HG03135 (cell line): Measurements from ENCODE around the gene VPS13D.

Experiments used
- ATAC-seq: cut with Tn5 transposase; IDR thresholded peaks from one replicate; pipeline ENCODE4 v1.9.1; 2021; ENCODE audit warnings: mild to moderate bottlenecking, moderate library complexity; ENCODE audit not compliant: unreplicated experiment

Gene VPS13D

DNA sequence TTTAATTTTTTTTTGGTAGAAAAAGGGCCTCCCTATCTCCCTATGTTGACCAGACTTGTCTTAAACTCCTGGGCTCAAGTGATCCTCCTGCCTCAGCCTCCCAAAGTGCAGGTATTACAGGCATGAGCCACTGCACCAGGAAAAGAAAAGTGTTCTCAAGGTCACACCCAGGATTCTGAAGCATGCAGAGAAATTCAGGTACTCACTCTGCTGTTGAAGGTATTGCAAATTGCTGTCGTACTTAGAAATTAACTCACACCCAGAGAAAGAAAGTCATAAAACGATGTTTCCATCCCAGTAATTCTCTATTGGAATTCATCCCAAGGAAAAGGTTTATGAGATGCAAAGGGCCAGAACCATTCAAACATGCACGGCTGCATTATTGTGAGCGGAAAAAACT lies 314.5 kb downstream of the VPS13D start:
- ATAC-seq: no peak

- no peak for ATAC-seq
Measured at GRCh38 chr1:12544992-12545391, 315.2 kb downstream of the VPS13D start.

- no peak for ATAC-seq
Measured at GRCh38 chr1:12546771-12547585, 317.1 kb downstream of the VPS13D start.

DNA sequence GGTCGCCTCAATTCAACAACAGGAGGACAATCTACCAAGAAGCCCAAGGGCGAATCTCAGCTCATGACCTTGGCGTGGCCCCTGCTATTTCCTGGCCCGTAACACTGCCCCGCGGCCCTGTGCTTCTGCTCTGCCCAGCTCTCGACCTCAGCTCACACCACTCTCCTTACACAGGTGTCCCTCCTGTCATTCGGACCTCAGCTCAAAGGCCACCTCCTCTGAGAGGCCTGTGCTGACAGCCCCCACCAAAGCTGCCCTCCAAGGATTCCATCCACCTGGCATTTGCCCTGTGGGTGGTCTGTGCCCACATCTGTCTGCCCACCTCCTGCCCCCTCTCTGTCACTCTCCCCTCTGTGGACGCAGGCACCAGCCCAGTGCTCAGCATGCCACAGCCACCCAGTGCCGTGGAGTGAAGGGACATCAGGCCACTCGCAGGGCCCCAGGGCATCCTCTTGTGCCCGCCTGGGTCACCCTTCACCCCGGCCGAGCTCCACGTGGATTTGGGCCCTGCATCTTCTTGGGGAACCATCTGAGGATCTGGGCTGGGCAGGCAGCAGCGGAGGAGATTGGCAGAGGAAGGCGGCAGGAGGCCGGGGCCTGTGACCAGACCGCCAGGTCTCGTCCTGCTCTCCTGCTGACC lies 317.9 kb downstream of the VPS13D start:
- ATAC-seq: no peak

GRCh38 chr1:12548279-12548972 lies 318.6 kb downstream of the VPS13D start:
- ATAC-seq: no peak

- no peak for ATAC-seq
Measured at GRCh38 chr1:12548973-12549459, 319.2 kb downstream of the VPS13D start.

DNA sequence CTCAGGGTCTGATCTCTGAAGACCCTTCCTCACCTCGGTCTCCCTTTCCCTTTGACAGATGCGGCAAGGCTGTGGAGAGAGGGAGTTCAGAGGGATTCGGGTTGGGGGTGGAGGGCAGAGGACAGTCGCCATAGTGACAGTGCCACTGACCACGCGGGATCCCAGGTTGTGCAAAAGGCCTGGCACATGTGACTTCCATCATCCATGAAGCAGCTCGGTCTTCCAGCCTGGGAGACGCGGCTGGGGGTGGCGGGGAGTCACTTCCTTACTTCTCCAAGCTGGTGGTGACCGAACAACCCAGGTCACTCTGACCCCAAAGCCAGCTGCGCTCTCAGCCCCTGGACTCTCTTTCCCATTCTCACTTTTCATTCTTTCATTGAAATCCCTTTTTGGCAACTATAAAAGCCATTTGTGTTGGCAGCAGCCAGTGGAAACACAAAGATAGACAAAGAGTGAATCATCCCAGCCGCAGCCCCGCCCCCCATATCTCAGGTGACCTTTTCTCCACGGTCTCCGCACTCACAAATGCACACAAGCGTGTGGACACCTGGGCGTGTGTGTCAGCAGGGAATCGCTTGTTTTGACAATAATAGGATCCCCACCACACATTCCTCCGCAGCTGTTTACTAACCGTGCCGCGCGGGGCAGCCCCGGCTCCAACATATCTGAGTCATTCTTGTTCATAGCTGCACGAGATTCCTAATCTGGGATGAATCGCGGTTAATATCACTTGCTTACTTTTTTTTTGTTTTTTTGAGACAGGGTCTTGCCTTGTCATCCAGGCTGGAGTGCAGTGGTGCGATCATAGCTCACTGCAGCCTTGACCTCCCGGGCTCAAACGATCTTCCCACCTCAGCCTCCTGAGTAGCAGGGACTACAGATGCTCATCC lies 319.9 kb downstream of the VPS13D start:
- ATAC-seq: no peak

DNA sequence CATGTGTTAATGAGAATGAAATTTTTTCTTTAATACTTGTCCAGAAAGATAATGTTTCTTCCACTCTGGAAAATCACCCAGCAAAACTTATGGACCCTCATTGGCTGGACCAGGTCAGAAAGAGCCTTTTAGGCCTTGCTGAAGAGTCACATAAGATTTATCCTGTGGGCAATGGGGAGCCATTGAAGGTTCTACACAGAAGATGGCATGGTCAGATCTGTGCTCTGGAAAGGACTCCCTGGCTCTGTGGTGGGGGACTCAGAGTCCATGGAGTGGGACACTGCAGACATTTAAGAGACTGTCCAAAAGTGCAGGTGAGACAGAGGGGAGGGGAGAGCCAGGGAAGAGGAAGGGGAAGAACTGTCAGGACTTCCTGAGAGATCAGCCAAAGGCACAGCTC lies 321.8 kb downstream of the VPS13D start:
- no peak for ATAC-seq

- no peak for ATAC-seq
Measured at GRCh38 chr1:12552111-12552888, 322.5 kb downstream of the VPS13D start.

- ATAC-seq: no peak
Measured at GRCh38 chr1:12552951-12553921, 323.4 kb downstream of the VPS13D start.

DNA sequence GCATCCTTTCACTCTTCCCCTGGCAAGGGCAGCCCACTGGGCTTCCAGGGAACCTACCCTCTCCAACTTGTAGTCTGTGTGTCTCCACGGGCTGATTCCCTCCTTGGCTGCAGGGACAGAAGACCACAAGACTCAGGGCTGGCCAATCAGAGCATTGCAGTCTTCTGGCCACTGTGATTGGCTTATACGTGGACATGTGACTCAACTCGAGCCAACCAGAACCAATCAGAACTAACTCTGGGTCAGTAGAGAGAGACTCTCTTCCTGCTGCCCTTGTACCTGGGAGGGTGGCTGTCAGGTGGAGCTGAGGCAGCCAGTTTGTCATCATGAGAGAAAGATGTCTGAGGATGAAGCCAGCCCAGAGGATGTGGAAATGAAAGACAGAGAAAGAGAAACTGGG lies 324.1 kb downstream of the VPS13D start:
- no peak for ATAC-seq

DNA sequence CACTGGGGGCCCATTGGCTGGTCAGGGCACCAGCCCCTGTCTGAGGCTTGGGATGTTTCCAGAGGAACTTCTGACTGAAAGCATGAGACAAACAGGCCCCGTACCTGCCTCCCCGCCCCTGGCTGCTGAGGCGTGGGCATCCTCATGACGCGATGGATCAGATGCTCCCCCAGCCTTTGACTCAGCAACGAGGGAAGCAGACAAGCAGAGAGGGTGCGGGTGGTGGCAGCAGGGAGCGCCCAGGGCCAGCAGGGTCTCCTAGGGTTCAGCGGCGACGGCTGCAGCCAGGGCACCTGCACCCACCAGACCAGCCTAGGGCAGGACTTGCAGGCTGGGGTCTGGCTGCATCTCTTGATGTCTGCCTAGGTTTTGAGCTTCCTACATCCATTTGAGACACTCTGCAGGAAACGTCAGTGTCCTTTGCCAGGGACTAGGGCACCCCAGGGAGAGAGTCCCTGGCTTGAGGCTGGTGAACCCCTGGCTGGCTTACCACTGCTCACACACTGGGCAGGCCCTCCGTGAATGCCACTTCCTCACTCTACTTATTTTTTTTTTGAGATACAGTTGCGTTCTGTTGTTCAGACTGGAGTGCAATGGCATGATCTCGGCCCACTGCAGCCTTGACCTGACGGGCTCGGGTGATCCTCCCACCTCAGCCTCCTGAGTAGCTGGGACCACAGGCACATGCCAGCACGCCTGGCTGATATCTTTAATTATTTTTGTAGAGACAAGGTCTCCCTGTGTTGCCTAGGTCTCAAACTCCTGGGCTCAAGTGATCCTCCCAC lies 324.9 kb downstream of the VPS13D start:
- ATAC-seq: no peak

DNA sequence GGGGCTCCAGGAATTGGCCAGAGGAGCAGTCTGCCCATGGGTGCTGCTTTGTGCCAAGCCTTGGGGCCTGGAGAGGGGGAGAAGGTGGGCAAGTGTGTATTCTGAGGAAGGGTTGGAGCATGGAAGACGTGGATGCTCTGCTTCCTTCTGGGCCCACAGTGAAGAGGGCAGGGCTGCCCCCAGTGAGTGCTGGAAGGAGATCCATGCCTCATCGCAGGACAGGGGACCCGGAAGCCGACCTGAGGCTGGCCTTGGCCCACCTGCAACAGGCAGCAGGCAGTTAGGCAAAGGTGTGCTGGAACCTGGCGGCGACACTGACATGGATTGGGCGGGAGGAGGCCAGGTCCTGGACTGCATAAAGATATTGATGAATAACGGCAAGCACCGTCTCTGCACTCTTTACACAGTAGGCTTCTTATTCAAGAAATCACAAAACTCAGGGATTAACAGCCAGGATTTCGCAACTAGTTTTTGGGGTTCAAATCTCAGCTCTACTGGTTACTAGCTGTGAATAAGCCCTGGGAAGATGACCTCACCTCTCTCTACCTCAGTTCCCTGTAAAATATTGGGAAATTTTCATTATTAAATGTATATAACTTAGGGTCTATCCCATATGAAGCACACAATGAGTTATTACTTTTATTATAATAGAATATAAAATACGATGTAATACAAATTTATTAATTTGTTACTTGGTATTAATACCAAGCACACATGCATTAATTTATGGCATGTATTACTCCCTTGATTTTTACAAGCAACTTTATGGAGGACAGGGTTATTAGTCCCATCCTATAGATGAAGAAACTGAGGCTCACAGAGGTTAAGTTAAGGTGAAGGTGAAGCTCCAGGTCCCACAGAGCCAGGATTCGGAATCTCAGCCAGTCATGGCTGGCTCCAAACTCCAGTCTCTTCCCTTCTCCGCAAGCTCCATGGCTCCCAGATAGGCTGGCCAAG lies 325.9 kb downstream of the VPS13D start:
- ATAC-seq: no peak

DNA sequence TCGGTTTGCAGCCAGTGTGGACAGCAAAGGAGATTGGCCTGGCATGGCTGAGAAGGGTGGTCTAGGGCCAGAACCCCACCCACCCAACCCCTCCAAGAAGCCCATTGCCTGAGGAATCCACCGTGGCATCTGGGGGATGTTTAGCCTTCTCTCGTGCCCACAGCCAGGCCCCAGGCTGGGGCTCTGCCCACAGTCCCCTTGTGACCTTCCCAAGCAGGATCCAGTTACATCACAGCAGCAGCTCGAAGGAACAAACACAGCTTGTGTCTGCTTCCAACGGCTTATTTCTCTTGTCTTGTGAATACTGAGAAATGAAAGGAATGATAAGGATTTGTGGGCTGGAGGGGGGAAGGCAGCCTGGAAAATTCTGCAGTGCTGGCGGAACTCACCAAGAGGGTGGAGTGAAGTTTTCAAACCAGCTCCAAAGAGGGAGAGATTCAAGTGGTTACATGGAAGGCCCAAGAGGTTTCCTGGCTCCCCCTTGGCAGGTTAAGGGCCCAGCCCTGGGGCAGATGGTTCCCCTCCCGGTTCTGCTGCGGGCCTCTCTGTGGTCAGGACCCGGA lies 326.6 kb downstream of the VPS13D start:
- ATAC-seq: no peak

DNA sequence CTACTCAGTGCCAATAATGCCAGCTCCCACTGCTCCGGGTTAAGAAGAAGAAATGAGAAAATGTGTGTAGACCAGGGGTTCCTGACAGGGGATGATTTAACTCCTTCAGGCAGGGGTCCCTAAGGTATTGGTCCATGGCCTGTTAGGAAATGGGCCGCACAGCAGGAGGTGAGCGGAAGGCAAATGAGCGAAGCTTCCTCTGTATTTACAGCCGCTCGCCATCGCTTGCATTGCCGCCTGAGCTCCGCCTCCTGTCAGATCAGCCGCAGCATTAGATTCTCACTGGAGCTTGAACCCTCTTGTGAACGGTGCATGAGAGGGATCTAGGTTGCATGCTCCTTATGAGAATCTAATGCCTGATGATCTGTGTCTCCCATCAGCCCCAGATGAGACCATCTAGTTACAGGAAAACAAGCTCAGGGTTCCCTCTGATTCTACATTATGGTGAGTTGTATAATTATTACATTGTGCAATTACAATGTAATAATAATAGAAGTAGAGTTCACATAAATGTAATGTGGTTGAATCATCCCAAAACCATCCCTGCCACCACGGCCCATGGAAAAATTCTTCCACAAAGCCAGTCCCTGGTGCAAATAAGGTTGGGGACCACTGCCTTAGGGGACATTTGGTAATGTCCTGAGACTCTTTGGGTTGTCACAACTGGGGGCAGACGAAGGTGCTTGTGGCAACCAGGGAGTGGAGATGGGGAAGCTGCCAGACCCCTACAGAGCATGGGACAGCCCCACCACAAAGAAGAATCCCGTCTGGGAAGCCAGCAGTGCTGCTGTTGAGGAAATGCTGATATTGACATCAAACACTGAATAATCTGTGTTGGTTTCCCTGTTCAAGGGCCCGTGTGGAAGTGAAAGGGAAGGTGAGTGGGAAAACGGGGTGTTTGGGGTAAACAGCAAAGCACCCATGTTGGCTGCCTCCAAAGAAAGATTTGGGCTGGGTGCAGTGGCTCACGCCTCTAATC lies 327.4 kb downstream of the VPS13D start:
- ATAC-seq: no peak
